IMR-90 (cell line): Measurements from ENCODE around the gene PALLD. TPM values are rescaled to one million over a fixed set of nuclear protein-coding genes. Genes with fewer than 3 reads are reported as not detected.
"Not testable (repeated sequence)": the region's sequence is repeated elsewhere in the genome, so short reads cannot be mapped to it uniquely, and the experiment has no call there.

Source experiments
- ATAC-seq: fragments of 200-7000 bp; cut with Tn5 transposase; 2 replicates; pipeline ENCODE4 v1.9.1; 2020; ENCODE audit warnings: low read depth, mild to moderate bottlenecking, moderate library complexity
- BruUV-seq: library from RNA; stranded (reverse); fragments of 400-500 nt; replicated peaks from 2 replicates; lab custom pipeline; 2021; lab: Mats Ljungman, UMichigan
- CTCF ChIA-PET: fragments of 300-600 bp; formaldehyde crosslinking; extraction: SDS; loops from one replicate; lab custom pipeline; 2021; ENCODE audit warnings: antibody characterized with exemption; lab: Yijun Ruan, JAX
- POLR2A ChIA-PET: fragments of 300-600 bp; sonication (Branson Sonifier 250); formaldehyde crosslinking; loops from one replicate; lab custom pipeline; 2022; ENCODE audit warnings: antibody characterized with exemption; ENCODE audit not compliant: unreplicated experiment; lab: Charles Lee
- DNase-seq: peaks from one replicate; pipeline ENCODE4 v3.0.0; 2013
- H2AFZ ChIP-seq: replicated peaks from 2 replicates; pipeline ENCODE3; 2013; ENCODE audit warnings: low read length, mild to moderate bottlenecking; ENCODE audit not compliant: poor library complexity
- H2AK5ac ChIP-seq: 2 replicates; pipeline ENCODE4 v1.6.1; 2013; ENCODE audit warnings: low read depth, low read length, inconsistent platforms
- H2AK9ac ChIP-seq: replicated peaks from 2 replicates; pipeline ENCODE3; 2013; ENCODE audit warnings: mild to moderate bottlenecking, low read depth, low read length, moderate library complexity; ENCODE audit not compliant: poor library complexity
- H2BK120ac ChIP-seq: 2 replicates; pipeline ENCODE4 v1.6.1; 2013; ENCODE audit warnings: low read depth, low read length, inconsistent platforms
- H2BK15ac ChIP-seq: 3 replicates; pipeline ENCODE4 v1.6.1; 2013; ENCODE audit warnings: low read depth, low read length, inconsistent platforms
- H2BK20ac ChIP-seq: 2 replicates; pipeline ENCODE4 v1.6.1; 2013; ENCODE audit warnings: low read depth, mild to moderate bottlenecking, inconsistent platforms, low read length, moderate library complexity
- H2BK5ac ChIP-seq: 2 replicates; pipeline ENCODE4 v1.6.1; 2013; ENCODE audit warnings: mild to moderate bottlenecking, low read depth, low read length, inconsistent platforms; ENCODE audit not compliant: poor library complexity, severe bottlenecking
- H3K14ac ChIP-seq: replicated peaks from 2 replicates; pipeline ENCODE4 v1.6.1; 2013; ENCODE audit warnings: low read depth, low read length, inconsistent platforms
- H3K18ac ChIP-seq: 2 replicates; pipeline ENCODE4 v1.6.1; 2013; ENCODE audit warnings: low read depth, low read length, control low read depth
- H3K23ac ChIP-seq: 2 replicates; pipeline ENCODE4 v1.6.1; 2013; ENCODE audit warnings: low read depth, low read length, inconsistent platforms
- H3K27ac ChIP-seq: 2 replicates; pipeline ENCODE4 v1.5.1; 2013; ENCODE audit warnings: mild to moderate bottlenecking, control low read depth, low read length; ENCODE audit not compliant: insufficient read depth
- H3K27me3 ChIP-seq: 2 replicates; pipeline ENCODE4 v1.6.1; 2013; ENCODE audit warnings: low read length; ENCODE audit not compliant: control insufficient read depth, insufficient read depth
- H3K36me3 ChIP-seq: 2 replicates; pipeline ENCODE4 v1.6.1; 2013; ENCODE audit warnings: low read length, mixed read lengths; ENCODE audit not compliant: control insufficient read depth, insufficient read depth
- H3K4ac ChIP-seq: 2 replicates; pipeline ENCODE4 v1.6.1; 2013; ENCODE audit warnings: low read depth, low read length, inconsistent platforms
- H3K4me1 ChIP-seq: 2 replicates; pipeline ENCODE4 v1.6.1; 2013; ENCODE audit warnings: low read length, mixed read lengths; ENCODE audit not compliant: control insufficient read depth, insufficient read depth
- H3K4me2 ChIP-seq: 2 replicates; pipeline ENCODE4 v1.6.1; 2013; ENCODE audit warnings: low read depth, mild to moderate bottlenecking, control low read depth, low read length, moderate library complexity
- H3K4me3 ChIP-seq: 2 replicates; pipeline ENCODE4 v1.5.1; 2013; ENCODE audit warnings: low read depth, mild to moderate bottlenecking, control low read depth, low read length, moderate library complexity; ENCODE audit not compliant: insufficient read depth
- H3K56ac ChIP-seq: 2 replicates; pipeline ENCODE4 v1.6.1; 2013; ENCODE audit warnings: low read length, inconsistent platforms; ENCODE audit not compliant: insufficient read depth; ENCODE audit errors: extremely low read depth
- H3K79me1 ChIP-seq, 2 experiments: 2 replicates each; pipeline ENCODE4 v1.6.1; 2013; ENCODE audit warnings: low read length in 2 of 2, inconsistent platforms in 1 of 2, low read depth in 1 of 2
- H3K9ac ChIP-seq: 2 replicates; pipeline ENCODE4 v1.6.1; 2013; ENCODE audit warnings: low read depth, low read length, control low read depth
- H3K9me1 ChIP-seq: 2 replicates; pipeline ENCODE4 v1.6.1; 2013; ENCODE audit warnings: low read length, inconsistent platforms; ENCODE audit not compliant: insufficient read depth
- H3K9me3 ChIP-seq: 2 replicates; pipeline ENCODE4 v1.6.1; 2013; ENCODE audit warnings: low read length; ENCODE audit not compliant: control insufficient read depth, insufficient read depth
- H4K20me1 ChIP-seq: 2 replicates; pipeline ENCODE4 v1.6.1; 2013; ENCODE audit warnings: low read length, inconsistent platforms; ENCODE audit not compliant: insufficient read depth
- H4K5ac ChIP-seq: 2 replicates; pipeline ENCODE4 v1.6.1; 2013; ENCODE audit warnings: mild to moderate bottlenecking, low read depth, low read length, control low read depth
- H4K8ac ChIP-seq, 2 experiments: 2 replicates each; pipeline ENCODE4 v1.6.1; 2013; ENCODE audit warnings: low read depth in 2 of 2, low read length in 2 of 2, control low read depth in 1 of 2, inconsistent platforms in 1 of 2
- H4K91ac ChIP-seq: 2 replicates; pipeline ENCODE4 v1.6.1; 2013; ENCODE audit warnings: low read depth, low read length, inconsistent platforms; ENCODE audit not compliant: insufficient read depth
- WGBS, 2 experiments: methylation state at CpG; one replicate each; pipeline versions ENCODE4 v1.1.5 to v1.1.7; 2013; ENCODE audit warnings: missing lambda C conversion rate in 2 of 2; ENCODE audit not compliant: insufficient read length in 1 of 2; ENCODE audit errors: extremely low coverage in 2 of 2; 5-methylcytosine and 5-hydroxymethylcytosine counted together
- dilution Hi-C: fragments of 300-500 bp; cut with HindIII; formaldehyde crosslinking; loops from one replicate; pipeline ENCODE4 v1.14.3; 2018; ENCODE audit warnings: low sequenced_read_pairs; ENCODE audit not compliant: unreplicated experiment
- in situ Hi-C: fragments of 300-500 bp; cut with MboI; formaldehyde crosslinking; loops from 3 replicates; pipeline ENCODE4 v1.14.3; 2019; ENCODE audit warnings: low sequenced_read_pairs, inconsistent platforms, mixed read lengths
- intact Hi-C: fragments of 100-400 bp; cut with micrococcal nuclease; formaldehyde crosslinking; loops from 2 replicates; pipeline ENCODE4 v1.10.0; 2022
- polyA plus RNA-seq, 3 experiments: library from polyadenylated mRNA; depleted of rRNA; stranded (reverse); fragments of >200 nt; gene quantifications; 2 replicates each; pipeline ENCODE4 v1.2.3, GENCODE V29; 2012; ENCODE audit warnings: low replicate concordance in 1 of 3
- total RNA-seq: library from RNA; depleted of rRNA; stranded (reverse); fragments of >200 nt; gene quantifications from 2 replicates; pipeline ENCODE4 v1.2.3, GENCODE V29; 2012

Gene PALLD
- total and polyA plus RNA-seq, 2 of the 4 experiments (the other 2 are of a cell fraction), result 91.0 to 91.9 TPM

DNA sequence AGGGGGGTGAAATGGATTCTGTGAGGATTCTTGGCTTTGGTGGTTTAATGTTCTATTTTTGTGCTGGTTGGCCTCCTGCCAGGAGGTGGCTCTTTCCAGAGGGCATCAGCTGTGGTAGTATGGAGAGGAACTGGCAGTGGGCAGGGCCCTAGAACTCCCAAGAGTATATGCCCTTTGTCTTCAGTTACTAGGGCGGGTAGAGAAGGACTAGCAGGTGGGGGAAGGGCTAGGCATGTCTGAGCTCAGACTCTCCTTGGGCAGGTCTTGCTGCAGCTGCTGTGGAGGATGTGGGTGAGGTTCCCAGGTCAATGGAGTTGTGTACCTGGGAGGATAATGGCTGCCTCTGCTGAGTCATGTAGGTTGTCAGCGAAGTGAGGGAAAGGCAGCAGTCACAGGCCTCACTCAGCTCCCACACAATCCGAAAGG, 456.0 kb downstream of the PALLD start:
- H3K23ac ChIP-seq, H3K27me3 ChIP-seq, H2BK15ac ChIP-seq, in situ Hi-C loops, CTCF ChIA-PET, H2AK5ac ChIP-seq, H2BK5ac ChIP-seq, H3K56ac ChIP-seq, H3K79me1 ChIP-seq, H4K8ac ChIP-seq, DNase-seq, H3K4me2 ChIP-seq, ATAC-seq, H4K91ac ChIP-seq, H2AK9ac ChIP-seq, H3K4me3 ChIP-seq, H3K4ac ChIP-seq, H3K27ac ChIP-seq, H3K9me3 ChIP-seq, H3K4me1 ChIP-seq, H2BK20ac ChIP-seq, H4K20me1 ChIP-seq, H2BK120ac ChIP-seq, BruUV-seq, H4K5ac ChIP-seq, H3K14ac ChIP-seq, POLR2A ChIA-PET, H3K36me3 ChIP-seq, intact Hi-C loops, H3K9ac ChIP-seq, dilution Hi-C loops, H3K18ac ChIP-seq, H3K9me1 ChIP-seq: not testable (repeated sequence)
- H2AFZ ChIP-seq, result peak overlapping the region; percentile 21
- 100% methylated on average over 1 of the region's 3 CpGs; no CpG with 5 or more reads in 1 of the 2 experiments for WGBS, 2 experiments
